HG02981 (cell line): Measurements from ENCODE around the gene ADH4.
"Not testable (repeated sequence)": the region's sequence is repeated elsewhere in the genome, so short reads cannot be mapped to it uniquely, and the experiment has no call there.

Experiments used
- ATAC-seq: cut with Tn5 transposase; IDR thresholded peaks from one replicate; pipeline ENCODE4 v1.9.1; 2021; ENCODE audit warnings: mild to moderate bottlenecking, moderate library complexity; ENCODE audit not compliant: unreplicated experiment

ADH4 gene

DNA sequence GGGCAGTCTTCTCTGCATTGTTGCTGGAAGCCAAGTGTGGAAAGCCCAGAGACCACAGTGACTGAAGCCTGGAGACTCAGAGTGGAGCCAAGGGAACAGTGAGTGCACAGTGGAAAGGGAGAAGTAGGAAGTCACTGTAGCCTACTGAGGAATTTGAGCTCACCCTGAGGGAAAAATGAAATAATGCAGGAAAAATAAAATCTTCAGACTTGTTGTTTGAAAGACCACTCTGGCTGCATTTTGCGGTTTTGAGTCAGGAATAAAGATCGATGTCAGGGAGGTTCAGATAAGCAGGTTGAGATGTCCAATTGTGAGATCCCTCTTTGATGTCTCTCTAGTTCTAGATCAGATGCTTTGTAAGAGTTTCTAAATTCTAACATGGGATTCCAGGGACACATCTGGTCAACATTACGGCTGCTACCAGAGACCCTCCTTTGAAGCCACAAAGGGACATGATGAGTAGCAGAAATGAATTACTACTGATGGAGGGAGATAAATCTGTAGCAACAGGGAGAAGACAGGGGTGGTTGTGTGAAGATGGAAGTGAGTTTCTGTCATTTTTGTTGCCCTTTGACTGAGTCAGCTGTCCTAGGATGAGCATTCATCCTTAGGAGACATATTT is 8.4 kb downstream of the ADH4 start:
- no peak for ATAC-seq

DNA sequence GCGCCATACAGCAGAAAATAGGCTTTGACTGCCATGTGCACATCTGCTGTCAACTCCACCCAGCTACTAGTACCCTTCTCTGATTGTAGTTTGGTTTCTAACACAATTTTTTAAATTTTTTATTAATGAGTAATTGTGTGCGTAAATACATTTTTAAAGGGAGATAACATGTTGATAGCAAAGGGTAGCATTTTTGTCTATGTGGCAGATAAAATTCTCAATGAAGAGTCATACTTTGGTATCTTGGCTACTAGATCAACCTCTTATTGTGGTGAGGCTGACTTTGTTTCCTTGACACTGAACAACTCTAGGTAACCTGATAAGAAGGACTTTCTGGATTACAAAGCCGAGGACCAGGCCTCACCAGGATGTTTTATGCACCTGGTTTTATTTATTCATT is 9.5 kb downstream of the ADH4 start:
- no peak for ATAC-seq

DNA sequence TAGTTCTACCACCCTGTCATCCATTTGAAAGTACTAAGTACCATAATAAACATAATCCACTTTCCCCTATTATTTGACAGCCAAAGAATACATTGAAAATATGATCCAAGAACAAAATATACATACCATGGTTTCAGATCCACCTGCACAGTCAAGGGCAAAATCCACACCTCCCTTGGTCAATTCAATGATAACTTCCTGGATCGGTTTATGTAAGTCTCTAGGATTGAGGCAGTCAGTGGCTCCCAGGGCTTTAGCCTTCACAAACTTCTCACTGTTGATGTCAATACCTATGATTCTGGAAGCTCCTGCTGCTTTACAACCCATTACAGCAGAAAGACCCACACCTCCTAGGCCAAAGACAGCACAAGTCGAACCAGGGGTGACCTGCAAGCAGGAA is 12.7 kb downstream of the ADH4 start:
- ATAC-seq: no peak

DNA sequence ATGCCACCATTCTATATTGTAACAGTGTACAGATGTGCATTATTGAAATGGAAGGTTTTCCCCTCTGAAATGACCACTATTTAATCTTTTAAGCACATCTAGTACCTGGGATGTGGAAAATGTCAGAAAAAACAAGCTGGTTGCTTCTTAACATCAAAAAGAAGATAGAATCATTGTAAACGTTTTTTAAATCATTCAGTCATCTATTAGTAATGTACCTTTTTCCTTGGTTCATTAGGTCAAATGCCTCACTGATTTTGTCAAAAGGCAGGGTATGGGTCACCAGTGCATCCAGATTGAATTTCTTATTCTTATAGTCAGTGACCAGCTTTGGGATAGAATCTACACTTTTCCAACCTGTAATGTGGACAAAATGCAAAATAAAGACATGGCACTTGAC is 17.7 kb downstream of the ADH4 start:
- no peak for ATAC-seq

DNA sequence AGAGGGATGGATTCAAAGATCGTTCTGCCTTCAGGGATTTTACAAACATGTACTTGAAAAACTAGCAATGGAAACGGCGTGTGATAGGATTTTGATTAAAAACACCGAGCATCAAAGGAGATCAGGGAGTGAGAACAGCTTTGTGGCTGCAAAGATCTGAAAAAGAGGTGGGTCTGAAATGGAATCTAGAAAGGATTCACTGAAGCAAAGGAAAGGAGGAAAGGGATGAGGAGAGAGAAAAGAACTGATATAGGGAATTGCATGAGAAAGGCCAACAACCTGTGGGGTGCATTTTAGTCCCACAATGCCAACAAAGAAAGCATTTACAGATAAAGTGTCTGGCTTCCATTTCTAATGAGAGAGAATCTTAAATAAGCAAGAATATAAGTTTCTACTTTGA is 23.1 kb downstream of the ADH4 start:
- ATAC-seq: no peak

DNA sequence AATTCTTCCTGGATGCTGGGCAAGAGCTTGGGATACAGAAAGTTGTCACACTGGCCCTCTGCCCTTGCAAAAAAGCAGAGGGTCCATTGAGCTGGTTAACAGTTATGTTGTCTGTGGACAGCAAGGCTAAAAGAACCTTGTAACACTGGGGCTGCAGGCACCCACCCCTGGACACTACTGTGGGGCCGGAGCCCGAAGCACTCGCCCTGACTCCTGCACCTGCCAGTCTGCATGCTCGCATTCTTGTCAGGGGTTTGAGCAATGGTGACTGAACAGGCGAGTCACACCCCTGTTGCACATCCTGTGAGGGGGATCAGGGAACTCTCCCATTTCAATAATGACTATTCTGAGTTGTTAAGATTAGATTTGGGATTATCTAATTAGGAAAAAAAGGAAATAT is 23.6 kb downstream of the ADH4 start:
- ATAC-seq: no peak

DNA sequence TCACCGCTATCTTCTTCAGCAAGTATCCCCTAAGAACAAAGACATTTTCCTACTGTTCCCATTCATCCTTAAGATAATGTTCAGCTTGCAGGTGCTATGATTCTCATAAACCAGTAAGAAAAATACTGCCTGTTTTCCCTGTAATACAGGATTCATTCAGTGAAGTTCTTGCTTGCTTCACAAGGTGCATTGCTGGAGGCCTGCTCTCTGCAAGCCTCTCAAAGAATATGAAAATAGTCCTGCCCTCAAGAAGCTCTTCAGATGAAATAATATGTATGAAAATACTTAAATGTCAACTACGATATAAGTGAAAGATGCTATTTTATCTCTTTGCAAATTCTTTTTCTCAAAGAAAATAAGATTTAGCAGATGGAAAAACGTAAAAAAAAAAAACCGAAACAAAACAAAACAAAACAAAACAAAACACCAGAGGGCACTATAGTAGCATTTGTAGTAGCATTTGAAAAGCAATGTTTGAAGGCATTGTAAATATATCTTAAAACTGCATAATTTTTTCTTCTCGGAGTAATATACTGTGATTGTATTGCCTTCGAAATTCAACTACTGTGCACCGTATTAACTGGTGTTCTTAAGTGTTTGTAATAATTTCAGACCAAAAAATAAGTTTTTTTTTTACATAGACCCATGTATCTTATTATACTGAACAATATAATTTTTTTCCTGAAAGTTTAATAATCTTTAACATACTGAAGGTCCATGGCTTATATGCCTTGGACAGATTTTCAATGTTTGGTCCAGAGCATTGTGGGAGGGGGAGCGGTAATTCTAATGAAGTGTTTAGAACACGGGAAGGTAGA is 26.0 kb downstream of the ADH4 start:
- ATAC-seq: no peak

DNA sequence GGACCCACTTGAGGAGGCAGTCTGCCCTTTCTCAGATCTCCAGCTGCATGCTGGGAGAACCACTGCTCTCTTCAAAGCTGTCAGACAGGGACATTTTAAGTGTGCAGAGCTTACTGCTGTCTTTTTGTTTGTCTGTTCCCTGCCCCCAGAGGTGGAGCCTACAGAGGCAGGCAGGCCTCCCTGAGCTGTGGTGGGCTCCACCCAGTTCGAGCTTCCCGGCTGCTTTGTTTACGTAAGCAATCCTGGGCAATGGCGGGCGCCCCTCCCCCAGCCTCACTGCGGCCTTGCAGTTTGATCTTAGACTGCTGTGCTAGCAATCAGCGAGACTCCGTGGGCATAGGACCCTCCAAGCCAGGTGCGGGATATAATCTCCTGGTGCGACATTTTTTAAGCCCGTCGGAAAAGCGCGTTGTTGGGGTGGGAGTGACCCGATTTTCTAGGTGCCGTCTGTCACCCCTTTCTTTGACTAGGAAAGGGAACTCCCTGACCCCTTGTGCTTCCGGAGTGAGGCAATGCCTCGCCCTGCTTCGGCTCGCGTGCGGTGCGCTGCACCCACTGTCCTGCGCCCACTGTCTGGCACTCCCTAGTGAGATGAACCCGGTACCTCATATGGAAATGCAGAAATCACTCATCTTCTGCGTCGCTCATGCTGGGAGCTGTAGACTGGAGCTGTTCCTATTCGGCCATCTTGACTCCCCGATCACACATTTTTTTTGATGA is 26.8 kb downstream of the ADH4 start:
- ATAC-seq: not testable (repeated sequence)

DNA sequence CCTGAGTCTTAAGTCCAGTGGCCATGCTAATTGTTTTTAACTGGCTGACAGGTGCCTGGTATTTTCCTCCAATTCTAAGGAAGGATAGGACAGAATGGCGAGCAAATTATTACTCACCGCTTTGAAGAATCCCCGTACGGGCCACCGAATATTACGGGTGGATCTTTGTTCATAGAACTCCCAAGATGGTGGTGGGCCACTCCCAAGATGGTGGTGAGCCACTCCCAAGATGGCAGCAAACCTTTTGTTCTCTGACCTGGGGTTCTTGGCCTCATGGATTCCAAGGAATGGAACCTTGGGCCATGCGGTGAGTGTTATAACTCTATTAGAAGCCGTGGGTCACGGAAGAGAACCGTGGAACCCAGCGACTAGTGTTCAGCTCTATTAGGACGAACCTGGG is 34.8 kb downstream of the ADH4 start:
- not testable (repeated sequence) for ATAC-seq

DNA sequence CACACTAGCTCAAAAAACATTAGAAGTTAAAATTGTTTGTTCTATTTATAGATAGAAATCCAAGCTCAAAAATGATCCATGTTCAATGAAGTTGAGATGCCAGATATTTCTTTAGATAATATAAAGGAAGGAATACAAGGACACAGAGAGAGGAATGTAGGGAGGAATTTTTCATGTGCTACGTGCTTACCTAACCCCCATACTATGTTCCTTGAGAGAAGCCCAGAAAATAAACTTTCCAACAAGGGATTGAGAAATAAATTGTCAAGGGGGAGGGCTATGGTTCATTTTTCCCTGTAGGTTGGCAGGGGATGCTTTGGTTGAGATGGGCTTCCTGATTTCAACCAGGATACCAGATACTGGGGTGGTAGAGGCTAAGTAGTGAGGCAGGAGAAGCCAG is 39.9 kb downstream of the ADH4 start:
- ATAC-seq: no peak

DNA sequence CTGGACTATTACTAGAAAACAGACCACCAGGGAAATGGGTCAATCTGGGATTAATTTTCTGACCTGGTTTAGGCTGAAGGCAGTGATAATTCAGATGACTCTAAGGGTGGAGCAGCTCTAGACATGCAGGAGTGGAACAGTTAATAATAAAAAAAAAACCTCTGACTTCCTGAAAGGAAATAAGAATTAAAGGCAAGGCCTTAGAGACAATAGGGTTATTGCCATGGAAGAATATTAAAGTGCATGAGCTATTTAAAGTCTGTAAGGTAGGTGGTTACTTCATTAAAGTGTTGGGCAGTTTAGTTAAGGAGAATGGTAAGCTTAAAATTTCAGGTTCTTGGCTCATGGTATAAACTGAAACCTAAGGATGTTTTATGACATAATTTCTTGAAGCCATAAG is 40.9 kb downstream of the ADH4 start:
- no peak for ATAC-seq

DNA sequence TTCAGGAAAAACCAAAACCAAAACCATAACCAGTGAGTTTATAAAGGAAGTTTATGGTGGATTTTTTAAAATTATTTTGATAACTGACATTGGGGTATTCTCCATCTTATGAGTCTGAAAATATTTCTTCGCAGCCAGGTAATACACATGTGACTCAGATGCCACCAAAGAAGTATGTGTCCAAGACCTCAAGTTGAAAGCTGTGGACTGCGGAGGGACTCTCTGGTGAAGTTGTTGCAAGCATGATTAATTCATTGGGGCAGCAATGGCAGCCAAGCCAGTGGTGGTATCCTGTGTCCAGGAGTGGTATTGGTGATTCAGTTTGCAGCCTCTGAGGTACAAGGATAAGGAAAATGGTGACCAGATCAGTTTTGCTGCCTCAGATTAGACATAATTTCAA is 41.5 kb downstream of the ADH4 start:
- no peak for ATAC-seq

DNA sequence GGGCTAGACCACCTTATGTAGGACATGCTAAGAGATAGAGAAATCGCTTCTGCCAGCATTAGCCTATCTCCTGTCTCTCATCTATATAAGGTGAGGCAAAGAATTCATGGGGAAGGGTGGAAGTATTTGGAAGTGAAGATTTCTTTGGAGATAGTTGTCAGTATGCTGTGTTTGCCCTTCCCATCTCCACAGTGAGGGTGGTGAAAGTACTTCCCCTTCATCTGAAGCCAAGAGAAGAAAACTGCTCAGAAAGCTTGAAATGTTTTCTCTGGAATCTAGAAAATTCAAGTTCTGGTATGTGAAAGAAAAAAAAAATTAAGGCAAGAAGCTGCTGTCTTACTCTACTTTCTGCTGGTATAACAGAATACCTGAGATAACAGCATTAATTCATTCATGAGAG is 43.2 kb downstream of the ADH4 start:
- no peak for ATAC-seq

DNA sequence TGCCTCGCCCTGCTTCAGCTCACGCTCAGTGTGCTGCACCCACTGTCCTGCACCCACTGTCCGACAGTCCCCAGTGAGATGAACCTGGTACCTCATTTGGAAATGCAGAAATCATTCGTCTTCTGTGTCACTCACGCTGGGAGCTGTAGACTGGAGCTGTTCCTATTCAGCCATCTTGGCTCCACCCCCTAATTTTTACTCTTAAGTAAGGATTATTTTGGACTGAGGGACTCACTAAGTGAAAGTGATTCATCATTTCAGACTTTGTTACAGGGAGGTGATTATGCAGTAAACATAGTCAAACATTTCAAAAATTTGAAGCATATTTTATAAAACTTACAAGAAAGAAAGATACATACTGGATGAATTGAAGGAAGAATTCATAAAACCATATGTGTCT is 44.3 kb downstream of the ADH4 start:
- ATAC-seq: not testable (repeated sequence)

DNA sequence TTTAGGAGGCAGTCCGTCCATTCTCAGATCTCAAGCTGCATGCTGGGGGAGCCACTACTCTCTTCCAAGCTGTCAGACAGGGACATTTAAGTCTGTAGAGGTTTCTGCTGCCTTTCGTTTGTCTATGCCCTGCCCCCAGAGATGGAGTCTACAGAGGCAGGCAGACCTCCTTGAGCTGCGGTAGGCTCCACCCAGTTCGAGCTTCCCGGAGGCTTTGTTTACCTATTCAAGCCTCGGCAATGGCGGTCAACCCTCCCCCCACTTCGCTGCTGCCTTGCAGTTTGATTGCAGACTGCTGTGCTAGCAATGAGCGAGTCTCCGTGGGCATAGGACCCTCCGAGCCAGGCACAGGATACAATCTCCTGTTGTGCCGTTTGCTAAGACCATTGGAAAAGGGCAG is 44.8 kb downstream of the ADH4 start:
- ATAC-seq: no peak

DNA sequence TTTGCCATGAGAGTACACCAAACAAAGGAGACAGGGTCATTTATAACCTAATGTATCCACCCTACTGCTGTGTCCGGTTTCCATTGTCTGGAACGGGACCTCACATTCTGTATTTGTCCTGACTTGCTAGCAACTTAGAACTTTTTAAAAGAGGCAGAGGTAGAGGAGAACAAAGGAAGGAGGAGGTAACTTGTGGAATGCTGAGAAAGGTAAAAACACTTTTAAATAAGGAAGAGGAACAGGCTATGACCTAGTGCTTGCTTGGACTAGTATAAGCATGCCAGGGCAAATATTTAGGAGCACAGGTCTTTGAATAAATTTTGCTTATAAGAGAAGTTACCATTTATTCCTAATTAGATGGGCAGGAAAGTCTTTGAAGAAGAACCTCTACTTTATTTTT is 52.3 kb downstream of the ADH4 start:
- not testable (repeated sequence) for ATAC-seq

DNA sequence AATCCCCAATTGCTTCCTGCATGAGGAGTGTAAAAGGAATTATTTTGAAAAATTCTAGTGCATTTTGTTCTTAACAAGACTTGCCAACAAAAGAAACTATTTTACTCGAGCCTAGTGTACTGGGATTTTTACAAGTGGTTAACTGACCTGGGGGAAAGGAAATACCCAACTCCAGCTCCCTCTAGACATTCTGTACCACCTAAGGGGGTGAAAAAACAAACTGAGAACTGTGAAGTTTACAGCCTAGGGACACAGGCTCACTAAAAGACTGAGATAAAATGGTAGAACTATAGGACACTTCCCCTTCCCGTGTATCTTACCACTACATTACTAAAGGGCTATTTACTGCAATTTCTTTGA is 52.9 kb downstream of the ADH4 start:
- ATAC-seq: no peak

DNA sequence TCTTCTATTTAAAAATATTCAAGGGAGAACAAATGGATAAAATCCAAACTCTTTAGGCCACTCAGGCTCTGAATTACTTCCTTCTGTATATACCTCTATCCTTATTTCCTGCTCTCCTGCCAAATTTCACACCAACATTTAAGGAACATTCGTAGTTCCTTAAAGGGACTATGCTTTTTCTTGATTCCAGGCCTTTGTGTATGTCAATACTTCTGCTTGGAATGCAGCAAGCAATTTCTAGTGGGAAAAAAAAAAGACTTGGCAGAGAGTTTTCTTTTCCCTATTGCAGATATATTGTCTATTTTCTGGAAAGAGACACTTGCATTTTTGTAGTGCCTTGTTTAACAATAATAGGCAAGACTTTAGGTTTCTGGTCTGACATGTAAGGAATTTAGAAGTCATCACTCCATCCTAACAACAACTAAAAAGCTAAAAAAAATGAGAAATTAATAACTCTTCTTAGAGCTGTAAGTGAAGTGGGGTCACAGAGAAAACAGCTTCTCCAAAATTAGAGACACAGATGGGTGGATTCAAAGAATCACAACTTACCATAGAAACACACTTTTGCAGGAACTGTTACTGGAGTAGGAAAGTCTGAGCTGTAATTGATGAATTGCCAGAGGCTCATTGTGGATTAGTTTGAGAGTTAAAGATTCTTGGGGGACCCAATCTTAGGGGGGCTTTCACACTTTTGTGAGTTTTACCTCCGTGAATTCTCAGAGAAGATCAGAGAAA is 53.4 kb downstream of the ADH4 start:
- no peak for ATAC-seq

DNA sequence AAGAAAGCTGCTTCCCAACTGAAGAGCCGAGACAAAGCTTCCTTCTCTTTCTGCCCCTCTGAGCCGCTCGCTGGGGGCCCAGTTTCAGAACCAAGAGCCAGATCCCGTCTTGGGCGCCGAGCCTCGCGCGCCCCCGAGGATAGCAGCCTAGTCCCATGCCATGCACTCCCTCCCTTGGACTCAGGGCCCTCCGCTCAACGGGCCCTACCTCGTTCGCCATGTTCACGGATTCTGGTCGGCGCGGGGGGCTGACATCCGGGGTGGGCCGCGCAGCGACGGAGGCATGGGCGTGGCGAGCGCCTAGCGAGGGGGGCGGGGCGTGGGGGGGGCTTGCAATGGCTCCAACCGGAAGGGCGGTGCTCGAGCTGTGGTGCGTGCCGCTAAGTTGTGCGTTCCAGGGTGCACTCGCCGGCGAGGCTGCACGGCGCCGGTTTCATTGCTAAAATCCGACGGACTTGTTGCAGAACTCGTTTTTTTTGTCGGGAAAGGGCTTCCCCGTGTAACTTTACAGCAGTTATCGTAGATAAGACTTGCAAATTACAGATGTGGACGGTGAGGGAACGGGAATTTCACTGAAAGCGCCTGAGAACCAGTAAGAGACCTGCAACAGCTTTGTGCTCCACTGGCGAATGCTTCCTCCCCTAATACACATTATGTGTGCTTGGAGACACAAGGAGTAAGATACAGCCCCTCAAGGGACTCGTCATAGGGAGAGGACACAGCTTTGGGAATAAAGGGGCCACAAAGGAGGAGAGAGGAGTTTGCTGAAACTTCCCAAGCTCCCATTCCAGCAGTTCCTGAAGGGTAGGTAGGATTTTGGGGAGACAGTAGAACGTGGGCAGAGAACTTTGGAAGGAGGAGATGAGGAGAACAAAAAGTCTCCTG is 55.4 kb downstream of the ADH4 start, which contains the start of gene ADH5:
Gene ADH5 (minus strand): TSS at position 308 of the 885 bp plus-strand sequence. CDS start 88 bp downstream, at position 220.
- ATAC-seq: peak; percentile 93

DNA sequence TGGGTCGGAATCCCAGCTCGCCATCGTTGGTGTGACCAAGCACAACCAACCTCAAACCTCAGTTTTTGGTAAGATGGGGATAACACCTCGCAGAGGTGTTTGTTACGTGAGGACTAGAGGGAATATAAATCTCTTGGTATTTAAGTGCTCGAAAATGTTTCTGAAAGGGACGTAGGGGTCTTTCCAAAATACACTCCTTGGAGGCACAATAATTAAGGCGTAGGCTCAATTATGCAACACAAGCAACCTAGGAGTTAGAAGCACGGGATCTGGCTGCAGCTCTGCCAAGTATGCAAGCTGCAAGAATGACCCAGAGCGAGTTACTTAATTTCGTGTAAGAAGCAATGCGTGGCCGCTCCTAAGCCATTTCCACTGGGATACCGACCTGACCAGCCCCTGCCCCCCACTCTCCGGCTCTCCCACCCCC is 56.1 kb downstream of the ADH4 start:
- peak; percentile 24 for ATAC-seq
